ENCODE measurements around the gene TMSB10. TPM values are rescaled to one million over a fixed set of nuclear protein-coding genes. Genes with fewer than 3 reads are reported as not detected.

Gene TMSB10
- total and polyA plus RNA-seq, 8 donors = 504 to 5,821 (median 1,971) TPM

DNA sequence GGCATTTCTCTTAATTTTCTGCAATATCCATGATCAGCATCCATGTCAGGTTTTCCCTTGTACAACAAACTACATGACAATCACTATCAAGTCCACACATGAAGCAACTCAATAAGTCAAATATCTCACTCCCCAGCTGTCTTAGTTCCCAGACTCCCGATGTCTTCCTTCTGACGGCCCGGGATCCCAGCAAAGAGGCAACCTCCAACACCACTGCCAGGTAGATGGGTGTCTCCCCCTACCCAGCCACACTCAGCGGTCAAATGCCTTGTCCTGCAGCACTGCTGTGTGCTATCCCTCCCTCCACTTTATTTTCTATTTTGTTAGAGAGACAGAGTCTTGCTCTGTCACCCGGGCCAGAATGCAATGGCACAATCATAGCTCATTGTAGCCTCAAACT, 47.9 kb upstream of the TMSB10 start:
- H3K4me1 ChIP-seq = no peaks in the 10 kb centered on the region

DNA sequence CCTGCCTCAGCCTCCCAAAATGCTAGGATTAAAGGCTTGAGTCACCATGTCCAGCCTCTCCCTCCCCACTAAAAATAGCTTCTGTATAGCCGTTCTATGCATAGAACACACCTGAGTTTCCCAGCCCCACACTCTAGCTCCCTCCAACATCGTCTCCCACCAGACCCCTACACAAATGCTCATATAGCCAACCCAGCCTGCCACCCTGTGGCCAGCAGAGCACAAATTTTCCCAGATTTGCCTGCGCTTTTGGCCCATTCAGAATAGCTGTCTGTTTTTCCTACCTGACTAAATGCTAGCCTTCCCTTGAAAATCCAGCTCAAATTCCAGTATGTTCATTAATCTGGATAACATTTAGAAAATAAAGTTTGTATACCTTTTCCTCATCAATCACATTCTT, 47.3 kb upstream of the TMSB10 start:
- Histone ChIP-seq H3K9me3 (no peaks in the 10 kb centered on the region), H3K27me3 (no peaks in the 10 kb centered on the region), H3K4me1 (no peaks in the 10 kb centered on the region), H3K4me3 (no peak overlapping the region), H3K27ac (no peak overlapping the region), H3K36me3 (no peaks in the 10 kb centered on the region)
- WGBS, 5 donors = 78 to 93% (median 84%) methylated on average over 3 of the region's 3 CpGs
- intact Hi-C loops (cut with DNase I; ENCODE audit: low total_unique reads) = no loop called here
- TF ChIP-seq POLR2A (IDR thresholded peaks at IDR 0.05) (no peak), POLR2AphosphoS5 (IDR thresholded peaks at IDR 0.05) (no peak), EP300 (IDR thresholded peaks at IDR 0.05) (no peak)
- TF ChIP-seq, protein P1, sequence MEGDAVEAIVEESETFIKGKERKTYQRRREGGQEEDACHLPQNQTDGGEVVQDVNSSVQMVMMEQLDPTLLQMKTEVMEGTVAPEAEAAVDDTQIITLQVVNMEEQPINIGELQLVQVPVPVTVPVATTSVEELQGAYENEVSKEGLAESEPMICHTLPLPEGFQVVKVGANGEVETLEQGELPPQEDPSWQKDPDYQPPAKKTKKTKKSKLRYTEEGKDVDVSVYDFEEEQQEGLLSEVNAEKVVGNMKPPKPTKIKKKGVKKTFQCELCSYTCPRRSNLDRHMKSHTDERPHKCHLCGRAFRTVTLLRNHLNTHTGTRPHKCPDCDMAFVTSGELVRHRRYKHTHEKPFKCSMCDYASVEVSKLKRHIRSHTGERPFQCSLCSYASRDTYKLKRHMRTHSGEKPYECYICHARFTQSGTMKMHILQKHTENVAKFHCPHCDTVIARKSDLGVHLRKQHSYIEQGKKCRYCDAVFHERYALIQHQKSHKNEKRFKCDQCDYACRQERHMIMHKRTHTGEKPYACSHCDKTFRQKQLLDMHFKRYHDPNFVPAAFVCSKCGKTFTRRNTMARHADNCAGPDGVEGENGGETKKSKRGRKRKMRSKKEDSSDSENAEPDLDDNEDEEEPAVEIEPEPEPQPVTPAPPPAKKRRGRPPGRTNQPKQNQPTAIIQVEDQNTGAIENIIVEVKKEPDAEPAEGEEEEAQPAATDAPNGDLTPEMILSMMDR (IDR thresholded peaks at IDR 0.05) = no peak
- no peak for DNase-seq

More for the DNA sequence above, 47.9 kb upstream of the TMSB10 start:
- Histone ChIP-seq H3K9me3 (peaks cover 0 to 2% (median 0%) of the 10 kb centered on the region in 4 donors), H3K4me3 (no peak overlapping the region), H3K27me3 (no peaks in the 10 kb centered on the region), H3K27ac (no peak overlapping the region), H3K36me3 (no peaks in the 10 kb centered on the region)
- intact Hi-C loops (cut with DNase I; ENCODE audit: low total_unique reads) = no loop called here
- DNase-seq = no peak
- 84 to 96% (median 93%) methylated on average over 5 of the region's 5 CpGs for WGBS, 5 donors
- TF ChIP-seq, protein P1 (IDR thresholded peaks at IDR 0.05) = no peak
- no peak for TF ChIP-seq EP300 (IDR thresholded peaks at IDR 0.05)
- no peak for TF ChIP-seq POLR2A (IDR thresholded peaks at IDR 0.05)
- TF ChIP-seq POLR2AphosphoS5 (IDR thresholded peaks at IDR 0.05) = no peak

DNA sequence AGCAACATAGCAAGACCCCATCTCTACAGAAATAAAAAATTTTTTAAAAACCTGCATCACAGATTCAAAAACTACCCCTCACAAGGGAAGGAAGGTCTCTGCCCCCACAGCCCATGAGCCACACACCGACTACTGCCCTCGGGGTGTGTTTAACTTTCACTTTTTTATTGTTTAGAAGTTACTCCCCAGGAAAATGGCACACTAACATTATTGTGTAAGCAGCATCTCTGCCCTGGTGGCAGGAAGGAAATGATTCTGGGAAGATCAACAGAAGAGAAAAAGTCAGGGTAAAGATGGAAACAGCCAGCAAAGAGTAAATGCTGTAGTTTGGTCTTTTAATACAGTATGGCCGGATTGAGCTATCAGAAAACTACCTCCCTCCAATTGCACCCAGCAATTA, 46.5 kb upstream of the TMSB10 start:
- Histone ChIP-seq H3K27me3 (no peaks in the 10 kb centered on the region), H3K4me1 (no peaks in the 10 kb centered on the region), H3K36me3 (no peaks in the 10 kb centered on the region), H3K9me3 (no peaks in the 10 kb centered on the region), H3K4me3 (no peak overlapping the region), H3K27ac (no peak overlapping the region)
- WGBS, 5 donors = 57 to 76% (median 69%) methylated on average over 3 of the region's 3 CpGs
- TF ChIP-seq POLR2A (IDR thresholded peaks at IDR 0.05) (no peak), POLR2AphosphoS5 (IDR thresholded peaks at IDR 0.05) (no peak), EP300 (IDR thresholded peaks at IDR 0.05) (no peak)
- TF ChIP-seq, protein P1 (IDR thresholded peaks at IDR 0.05) = no peak
- intact Hi-C loops (cut with DNase I; ENCODE audit: low total_unique reads) = no loop called here
- DNase-seq = no peak

DNA sequence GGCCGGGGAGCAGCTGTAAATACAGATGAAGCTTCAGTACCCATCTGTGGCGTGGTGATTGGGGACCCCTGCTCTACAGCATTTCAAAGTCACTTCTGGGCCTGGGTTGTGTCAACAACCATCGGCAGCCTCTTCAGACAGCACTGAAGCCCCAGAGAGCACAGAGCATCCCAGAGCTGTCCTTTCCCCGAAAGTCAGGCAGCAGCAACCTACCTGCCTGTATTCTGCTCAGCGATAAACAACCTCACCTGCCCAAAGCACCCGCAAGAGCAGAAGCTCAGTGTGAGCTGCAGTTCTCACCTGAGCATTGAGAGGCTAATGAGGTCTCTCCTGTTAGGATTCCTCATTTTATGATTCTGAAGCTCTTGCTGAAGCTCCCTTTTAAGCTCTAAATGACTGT, 43.9 kb upstream of the TMSB10 start:
- WGBS, 5 donors = 75 to 83% (median 78%) methylated on average over 5 to 6 of the region's 6 CpGs
- intact Hi-C loops (cut with DNase I; ENCODE audit: low total_unique reads) = loop anchor here (10.0 kb wide), 1 partner anchor 207 kb away; no protein-coding TSS in a partner anchor
- Histone ChIP-seq H3K4me3 (no peak overlapping the region), H3K27me3 (no peaks in the 10 kb centered on the region), H3K4me1 (no peaks in the 10 kb centered on the region), H3K36me3 (no peaks in the 10 kb centered on the region), H3K9me3 (no peaks in the 10 kb centered on the region), H3K27ac (no peak overlapping the region)
- TF ChIP-seq EP300 (IDR thresholded peaks at IDR 0.05) (no peak), POLR2A (IDR thresholded peaks at IDR 0.05) (no peak), POLR2AphosphoS5 (IDR thresholded peaks at IDR 0.05) (no peak)
- TF ChIP-seq, protein P1 (IDR thresholded peaks at IDR 0.05) = no peak
- no peak for DNase-seq

All from stomach (tissue), 9 donors.